Liver (tissue), 3 donors: ENCODE results near the gene ERBB2.

ENCODE experiments used
- CTCF ChIP-seq: fragments of 150-350 bp; IDR thresholded peaks from 2 replicates; pipeline ENCODE4 v1.5.1; 2017; ENCODE audit warnings: improper control_type of control experiment, low read depth, low read length; ENCODE audit not compliant: missing input control
- RAD21 ChIP-seq, 2 donors: IDR thresholded peaks; 2 replicates each; pipeline ENCODE4 v1.6.1; 2016; ENCODE audit warnings: antibody characterized with exemption in 2 of 2, mild to moderate bottlenecking in 2 of 2
- SP1 ChIP-seq: IDR thresholded peaks from 2 replicates; pipeline ENCODE4 v1.6.1; 2018; ENCODE audit warnings: antibody characterized with exemption, mild to moderate bottlenecking
- TAF1 ChIP-seq: conservative IDR thresholded peaks from 2 replicates; pipeline ENCODE4 v1.6.1; 2016; ENCODE audit warnings: antibody characterized with exemption, mild to moderate bottlenecking
- TF ChIP-seq, protein P1 (sequence below): IDR thresholded peaks from 2 replicates; pipeline ENCODE4 v1.6.1; 2016; ENCODE audit warnings: antibody characterized with exemption
- donor health status: healthy.
- donor health status: healthy.

DNA sequence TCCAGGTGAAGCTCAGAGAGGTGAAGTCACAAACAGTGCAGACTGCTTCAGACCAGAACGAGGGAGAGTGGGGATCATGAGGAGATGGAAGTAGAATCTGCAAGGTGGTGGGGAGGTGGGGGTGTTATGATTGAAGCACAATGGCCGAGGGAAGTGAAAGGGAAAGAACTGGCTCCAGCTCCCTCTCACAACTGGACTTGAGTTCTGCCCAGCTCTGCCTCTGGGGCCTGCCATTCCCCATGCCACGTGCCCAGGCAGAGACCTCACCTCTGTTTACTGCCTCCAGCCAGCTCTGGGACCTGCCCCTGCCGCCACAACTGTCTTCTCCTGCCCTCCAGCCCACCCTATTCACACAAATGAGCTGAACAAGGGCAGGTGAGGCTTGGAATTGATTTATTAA lies 29.1 kb upstream of the ERBB2 start:
- TF ChIP-seq CTCF (no peak), TAF1 (no peak), RAD21 (IDR thresholded peaks at IDR 0.05) (no peak), SP1 (no peak)
- TF ChIP-seq, protein P1, sequence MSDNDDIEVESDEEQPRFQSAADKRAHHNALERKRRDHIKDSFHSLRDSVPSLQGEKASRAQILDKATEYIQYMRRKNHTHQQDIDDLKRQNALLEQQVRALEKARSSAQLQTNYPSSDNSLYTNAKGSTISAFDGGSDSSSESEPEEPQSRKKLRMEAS, result no peak
